HG03039 (cell line): Measurements from ENCODE around the gene EFS.
"Not testable (repeated sequence)": the region's sequence is repeated elsewhere in the genome, so short reads cannot be mapped to it uniquely, and the experiment has no call there.

Experiments used
- ATAC-seq: cut with Tn5 transposase; IDR thresholded peaks from one replicate; pipeline ENCODE4 v1.9.1; 2021; ENCODE audit warnings: mild to moderate bottlenecking, moderate library complexity; ENCODE audit not compliant: unreplicated experiment

Gene EFS

GRCh38 chr14:23365036-23365731, at the start of gene EFS:
TSS of gene EFS (minus strand) at chr14:23365172. CDS start at chr14:23365025, 147 bp downstream.
- no peak for ATAC-seq

- ATAC-seq, result no peak
Observed at GRCh38 chr14:23414254-23414653, 49.3 kb upstream of the EFS start.

- ATAC-seq, result no peak
Observed at GRCh38 chr14:23413681-23414080, 48.7 kb upstream of the EFS start.

- no peak for ATAC-seq
Observed at GRCh38 chr14:23411563-23412525, 46.9 kb upstream of the EFS start.

GRCh38 chr14:23409966-23410635, 45.1 kb upstream of the EFS start:
- no peak for ATAC-seq

- no peak for ATAC-seq
Observed at GRCh38 chr14:23409475-23409874, 44.5 kb upstream of the EFS start.

- ATAC-seq, result no peak
Observed at GRCh38 chr14:23408307-23408630, 43.3 kb upstream of the EFS start.

- ATAC-seq, result no peak
Observed at GRCh38 chr14:23407516-23408306, 42.7 kb upstream of the EFS start, which contains the start of gene MYH6. TSS of gene MYH6 (minus strand) at chr14:23408273. CDS start at chr14:23407223, 1,050 bp downstream.

- no peak for ATAC-seq
Observed at GRCh38 chr14:23406725-23407355, 41.9 kb upstream of the EFS start.

- ATAC-seq, result no peak
Observed at GRCh38 chr14:23406244-23406643, 41.3 kb upstream of the EFS start.

GRCh38 chr14:23405516-23406025, 40.6 kb upstream of the EFS start:
- no peak for ATAC-seq

- no peak for ATAC-seq
Observed at GRCh38 chr14:23405096-23405495, 40.1 kb upstream of the EFS start.

- ATAC-seq, result no peak
Observed at GRCh38 chr14:23404331-23404900, 39.4 kb upstream of the EFS start.

- no peak for ATAC-seq
Observed at GRCh38 chr14:23403908-23404307, 38.9 kb upstream of the EFS start.

- ATAC-seq, result no peak
Observed at GRCh38 chr14:23403139-23403438, 38.1 kb upstream of the EFS start.

- ATAC-seq, result no peak
Observed at GRCh38 chr14:23402296-23403138, 37.5 kb upstream of the EFS start.

GRCh38 chr14:23401291-23401690, 36.3 kb upstream of the EFS start:
- ATAC-seq, result no peak

- ATAC-seq, result not testable (repeated sequence)
Observed at GRCh38 chr14:23400496-23401149, 35.7 kb upstream of the EFS start.
